ENCODE measurements around the gene TMEM69. TPM values are rescaled to one million over a fixed set of nuclear protein-coding genes. Genes with fewer than 3 reads are reported as not detected.
"Not testable (repeated sequence)": the region's sequence is repeated elsewhere in the genome, so short reads cannot be mapped to it uniquely, and the experiment has no call there.

Gene TMEM69
- total and polyA plus RNA-seq, 11 donors = 18.7 to 38.5 (median 25.2) TPM

GRCh38 chr1:45730075-45730779 lies 42.2 kb downstream of the TMEM69 start:
- Histone ChIP-seq H3K4me1 (peaks cover 0 to 7% (median 0%) of the 10 kb centered on the region in 12 donors), H3K27me3 (no peaks in the 10 kb centered on the region), H3K27ac (no peak overlapping the region), H3K4me3 (no peak overlapping the region), H3K36me3 (peaks cover 0 to 38% (median 19%) of the 10 kb centered on the region in 9 donors), H3K9me3 (no peaks in the 10 kb centered on the region)
- TF ChIP-seq CTCF (IDR thresholded peaks at IDR 0.05) (no peak), POLR2A (IDR thresholded peaks at IDR 0.05) (no peak)
- 82 to 85% (median 83%) methylated on average over 3 of the region's 3 CpGs for WGBS, 4 donors
- no peak for ATAC-seq
- DNase-seq = no peak
- intact Hi-C loops (cut with DNase I) = no loop called here

GRCh38 chr1:45730780-45731319 lies 42.9 kb downstream of the TMEM69 start:
- 94 to 100% (median 96%) methylated on average over 1 of the region's 1 CpG for WGBS, 4 donors
- Histone ChIP-seq H3K36me3 (peaks cover 0 to 38% (median 19%) of the 10 kb centered on the region in 9 donors), H3K4me3 (no peak overlapping the region), H3K27ac (no peak overlapping the region), H3K4me1 (peaks cover 0 to 7% (median 0%) of the 10 kb centered on the region in 12 donors), H3K9me3 (no peaks in the 10 kb centered on the region), H3K27me3 (no peaks in the 10 kb centered on the region)
- intact Hi-C loops (cut with DNase I) = no loop called here
- DNase-seq = no peak
- no peak for ATAC-seq
- TF ChIP-seq CTCF (IDR thresholded peaks at IDR 0.05) (no peak), POLR2A (IDR thresholded peaks at IDR 0.05) (no peak)

GRCh38 chr1:45739137-45739536 lies 51.2 kb downstream of the TMEM69 start:
- Histone ChIP-seq H3K4me3 (no peak overlapping the region), H3K27me3 (no peaks in the 10 kb centered on the region), H3K4me1 (peaks cover 0 to 7% (median 0%) of the 10 kb centered on the region in 12 donors), H3K9me3 (no peaks in the 10 kb centered on the region), H3K27ac (no peak overlapping the region), H3K36me3 (peaks cover 0 to 36% (median 14%) of the 10 kb centered on the region in 9 donors)
- 95 to 99% (median 96%) methylated on average over 4 of the region's 4 CpGs for WGBS, 4 donors
- DNase-seq = no peak
- TF ChIP-seq CTCF (IDR thresholded peaks at IDR 0.05) (no peak), POLR2A (IDR thresholded peaks at IDR 0.05) (no peak)
- intact Hi-C loops (cut with DNase I) = no loop called here
- no peak for ATAC-seq

- H3K27ac ChIP-seq; DNase-seq; H3K4me1 ChIP-seq; intact Hi-C loops (cut with DNase I); H3K27me3 ChIP-seq; H3K9me3 ChIP-seq; H3K4me3 ChIP-seq; ATAC-seq: not testable (repeated sequence)
- WGBS, 4 donors = 40 to 64% (median 49%) methylated on average over 5 of the region's 5 CpGs
- H3K36me3 ChIP-seq = peaks cover 0 to 42% (median 19%) of the 10 kb centered on the region in 9 donors
Measured at GRCh38 chr1:45739641-45740156, 51.7 kb downstream of the TMEM69 start.

Other genes starting within 250 kb of the TMEM69 start
- gene TESK2, start 197.0 kb upstream of the TMEM69 start, total RNA-seq = 1 to 10 TPM in 8 of 9 donors, under 1 TPM in 1; 0.74 to 4.7 (median 1.5) TPM
- gene TESK2, start 197.0 kb upstream of the TMEM69 start, polyA plus RNA-seq = 1 to 10 TPM in 1 of 2 donors, under 1 TPM in 1; 0.50 to 2.1 TPM
- gene CCDC163, start 188.1 kb upstream of the TMEM69 start, total RNA-seq = 1 to 10 TPM in 3 of 9 donors, under 1 TPM in 5, not detected in 1; 0.16 to 2.2 (median 0.73) TPM
- 1 to 10 TPM in 1 of 2 donors, under 1 TPM in 1; 0.34 to 1.8 TPM for gene CCDC163, start 188.1 kb upstream of the TMEM69 start, polyA plus RNA-seq
- gene MMACHC, start 187.9 kb upstream of the TMEM69 start, total RNA-seq = 10 to 100 TPM in 7 of 9 donors, 1 to 10 TPM in 2; 8.0 to 23.4 (median 13.8) TPM
- gene MMACHC, start 187.9 kb upstream of the TMEM69 start, polyA plus RNA-seq = 10 to 100 TPM in 1 of 2 donors, 1 to 10 TPM in 1; 6.8 to 10.2 TPM
- 100 to 1,000 TPM; 249 to 501 (median 313) TPM for gene PRDX1, start 166.3 kb upstream of the TMEM69 start, total RNA-seq
- 100 to 1,000 TPM; 440 to 671 TPM for gene PRDX1, start 166.3 kb upstream of the TMEM69 start, polyA plus RNA-seq
- gene AKR1A1, start 137.4 kb upstream of the TMEM69 start, total RNA-seq = 100 to 1,000 TPM in 1 of 9 donors, 10 to 100 TPM in 8; 28.0 to 148 (median 42.6) TPM
- 10 to 100 TPM; 45.8 to 77.7 TPM for gene AKR1A1, start 137.4 kb upstream of the TMEM69 start, polyA plus RNA-seq
- 10 to 100 TPM; 24.5 to 53.4 (median 31.4) TPM for gene NASP, start 104.1 kb upstream of the TMEM69 start, total RNA-seq
- 10 to 100 TPM; 70.6 to 86.6 TPM for gene NASP, start 104.1 kb upstream of the TMEM69 start, polyA plus RNA-seq
- 1 to 10 TPM in 3 of 9 donors, under 1 TPM in 6; 0.20 to 1.3 (median 0.93) TPM for gene CCDC17, start 64.1 kb upstream of the TMEM69 start, total RNA-seq
- 1 to 10 TPM in 1 of 2 donors, under 1 TPM in 1; 0.35 to 2.0 TPM for gene CCDC17, start 64.1 kb upstream of the TMEM69 start, polyA plus RNA-seq
- gene GPBP1L1, start 1.6 kb upstream of the TMEM69 start, total RNA-seq = 10 to 100 TPM; 73.8 to 94.2 (median 78.1) TPM
- 10 to 100 TPM; 26.6 to 40.2 TPM for gene GPBP1L1, start 1.6 kb upstream of the TMEM69 start, polyA plus RNA-seq
- 10 to 100 TPM in 5 of 9 donors, 1 to 10 TPM in 4; 6.8 to 24.7 (median 17.1) TPM for gene IPP, start 62.5 kb downstream of the TMEM69 start, total RNA-seq
- gene IPP, start 62.5 kb downstream of the TMEM69 start, polyA plus RNA-seq = 1 to 10 TPM; 3.6 to 9.1 TPM
- gene MAST2, start 115.4 kb downstream of the TMEM69 start, total RNA-seq = 100 to 1,000 TPM in 2 of 9 donors, 10 to 100 TPM in 7; 70.2 to 123 (median 79.7) TPM
- gene MAST2, start 115.4 kb downstream of the TMEM69 start, polyA plus RNA-seq = 100 to 1,000 TPM in 1 of 2 donors, 10 to 100 TPM in 1; 56.8 to 112 TPM